ENCODE results near the gene TBX22.

The TBX22 gene, protein sequence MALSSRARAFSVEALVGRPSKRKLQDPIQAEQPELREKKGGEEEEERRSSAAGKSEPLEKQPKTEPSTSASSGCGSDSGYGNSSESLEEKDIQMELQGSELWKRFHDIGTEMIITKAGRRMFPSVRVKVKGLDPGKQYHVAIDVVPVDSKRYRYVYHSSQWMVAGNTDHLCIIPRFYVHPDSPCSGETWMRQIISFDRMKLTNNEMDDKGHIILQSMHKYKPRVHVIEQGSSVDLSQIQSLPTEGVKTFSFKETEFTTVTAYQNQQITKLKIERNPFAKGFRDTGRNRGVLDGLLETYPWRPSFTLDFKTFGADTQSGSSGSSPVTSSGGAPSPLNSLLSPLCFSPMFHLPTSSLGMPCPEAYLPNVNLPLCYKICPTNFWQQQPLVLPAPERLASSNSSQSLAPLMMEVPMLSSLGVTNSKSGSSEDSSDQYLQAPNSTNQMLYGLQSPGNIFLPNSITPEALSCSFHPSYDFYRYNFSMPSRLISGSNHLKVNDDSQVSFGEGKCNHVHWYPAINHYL

GRCh38 chrX:80014141-80014940, at the start of gene TBX22:
TSS of gene TBX22 (plus strand) at chrX:80014753. CDS start at chrX:80022270, 7,517 bp downstream.
- TF ChIP-seq, protein P1, sequence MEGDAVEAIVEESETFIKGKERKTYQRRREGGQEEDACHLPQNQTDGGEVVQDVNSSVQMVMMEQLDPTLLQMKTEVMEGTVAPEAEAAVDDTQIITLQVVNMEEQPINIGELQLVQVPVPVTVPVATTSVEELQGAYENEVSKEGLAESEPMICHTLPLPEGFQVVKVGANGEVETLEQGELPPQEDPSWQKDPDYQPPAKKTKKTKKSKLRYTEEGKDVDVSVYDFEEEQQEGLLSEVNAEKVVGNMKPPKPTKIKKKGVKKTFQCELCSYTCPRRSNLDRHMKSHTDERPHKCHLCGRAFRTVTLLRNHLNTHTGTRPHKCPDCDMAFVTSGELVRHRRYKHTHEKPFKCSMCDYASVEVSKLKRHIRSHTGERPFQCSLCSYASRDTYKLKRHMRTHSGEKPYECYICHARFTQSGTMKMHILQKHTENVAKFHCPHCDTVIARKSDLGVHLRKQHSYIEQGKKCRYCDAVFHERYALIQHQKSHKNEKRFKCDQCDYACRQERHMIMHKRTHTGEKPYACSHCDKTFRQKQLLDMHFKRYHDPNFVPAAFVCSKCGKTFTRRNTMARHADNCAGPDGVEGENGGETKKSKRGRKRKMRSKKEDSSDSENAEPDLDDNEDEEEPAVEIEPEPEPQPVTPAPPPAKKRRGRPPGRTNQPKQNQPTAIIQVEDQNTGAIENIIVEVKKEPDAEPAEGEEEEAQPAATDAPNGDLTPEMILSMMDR (IDR thresholded peaks at IDR 0.05; ENCODE audit: borderline replicate concordance, control extremely low read depth, extremely low read depth, insufficient read depth, missing control alignments), result no peak
- in situ Hi-C loops (cut with MboI; ENCODE audit: low sequenced_read_pairs, unreplicated experiment), result loop anchor here (25.0 kb wide), 1 partner anchor 98 kb away; no protein-coding TSS in a partner anchor
- DNase-seq (ENCODE audit: low spot score), result no peak

DNA sequence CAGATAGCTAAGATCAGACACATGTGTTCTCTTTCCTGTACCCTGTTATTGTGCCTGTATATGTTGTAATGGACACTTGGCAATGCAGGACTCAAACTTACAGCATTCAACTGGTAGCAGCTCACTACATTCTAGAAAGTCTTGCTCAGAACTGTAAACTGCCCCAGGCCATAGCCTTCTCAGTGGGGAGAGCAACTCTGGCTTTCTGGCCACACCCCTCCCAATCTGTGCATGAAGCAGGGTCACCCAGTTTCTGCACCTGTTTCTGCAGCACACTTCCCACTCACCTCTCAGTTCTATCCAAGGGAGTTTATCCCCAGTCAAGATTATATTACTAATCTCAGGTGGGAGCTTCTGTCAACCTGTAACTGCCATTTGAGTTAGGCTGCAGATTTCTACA, 38.9 kb upstream of the TBX22 start:
- no peak for DNase-seq (ENCODE audit: low spot score)
- TF ChIP-seq, protein P1 (IDR thresholded peaks at IDR 0.05; ENCODE audit: borderline replicate concordance, control extremely low read depth, extremely low read depth, insufficient read depth, missing control alignments), result no peak
- in situ Hi-C loops (cut with MboI; ENCODE audit: low sequenced_read_pairs, unreplicated experiment), result no loop called here

GRCh38 chrX:80004458-80004857, 10.1 kb upstream of the TBX22 start:
- DNase-seq (ENCODE audit: low spot score), result no peak
- TF ChIP-seq, protein P1 (IDR thresholded peaks at IDR 0.05; ENCODE audit: borderline replicate concordance, control extremely low read depth, extremely low read depth, insufficient read depth, missing control alignments), result no peak
- in situ Hi-C loops (cut with MboI; ENCODE audit: low sequenced_read_pairs, unreplicated experiment), result loop anchor here (25.0 kb wide), 1 partner anchor 108 kb away; no protein-coding TSS in a partner anchor

GRCh38 chrX:80011522-80011921, 3.0 kb upstream of the TBX22 start:
- in situ Hi-C loops (cut with MboI; ENCODE audit: low sequenced_read_pairs, unreplicated experiment), result loop anchor here (25.0 kb wide), 1 partner anchor 101 kb away; no protein-coding TSS in a partner anchor
- no peak for DNase-seq (ENCODE audit: low spot score)
- TF ChIP-seq, protein P1 (IDR thresholded peaks at IDR 0.05; ENCODE audit: borderline replicate concordance, control extremely low read depth, extremely low read depth, insufficient read depth, missing control alignments), result no peak

DNA sequence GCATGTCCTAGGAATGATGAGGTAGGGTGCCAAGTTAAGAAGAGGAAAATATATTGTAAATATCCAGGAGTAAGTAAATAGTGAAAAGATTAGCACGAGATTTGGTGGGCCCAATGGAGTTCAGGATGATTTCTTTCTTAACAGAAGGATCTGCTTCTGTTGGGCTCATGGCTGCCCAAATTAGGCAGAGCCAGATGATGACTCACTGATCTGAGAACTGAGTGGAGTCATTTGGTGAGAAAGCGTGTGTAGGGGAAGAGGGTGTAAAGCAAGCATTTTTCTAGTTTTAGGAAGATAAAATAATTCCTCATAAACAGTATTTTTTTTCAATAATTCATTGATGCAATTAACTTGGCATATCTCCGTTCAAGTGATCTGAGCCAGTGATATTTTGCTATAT, 1.6 kb downstream of the TBX22 start:
- DNase-seq (ENCODE audit: low spot score), result no peak
- in situ Hi-C loops (cut with MboI; ENCODE audit: low sequenced_read_pairs, unreplicated experiment), result loop anchor here (25.0 kb wide), 1 partner anchor 96 kb away; no protein-coding TSS in a partner anchor

More for the DNA sequence above, 1.6 kb downstream of the TBX22 start:
- TF ChIP-seq, protein P1 (IDR thresholded peaks at IDR 0.05; ENCODE audit: borderline replicate concordance, control extremely low read depth, extremely low read depth, insufficient read depth, missing control alignments), result no peak
